Spinal cord (tissue), 10 donors: ENCODE measurements around the gene SIL1. TPM values are rescaled to one million over a fixed set of nuclear protein-coding genes. Genes with fewer than 3 reads are reported as not detected.
"Not testable (repeated sequence)": the region's sequence is repeated elsewhere in the genome, so short reads cannot be mapped to it uniquely, and the experiment has no call there.

Source experiments
- DNase-seq, 6 donors: peaks; one replicate each; pipeline versions ENCODE4 v3.0.0 to v3.0.0-alpha.2; 2013 to 2015; ENCODE audit warnings: low spot score in 6 of 6, low read depth in 4 of 6
- H3K27ac ChIP-seq: one replicate; pipeline ENCODE4 v1.5.1; 2013; ENCODE audit warnings: low read depth, low read length, control low read depth
- H3K27me3 ChIP-seq: one replicate; pipeline ENCODE4 v1.6.1; 2013; ENCODE audit warnings: low read length; ENCODE audit not compliant: control insufficient read depth, insufficient read depth
- H3K36me3 ChIP-seq: one replicate; pipeline ENCODE4 v1.6.1; 2013; ENCODE audit warnings: low read length; ENCODE audit not compliant: control insufficient read depth, insufficient read depth
- H3K4me1 ChIP-seq: one replicate; pipeline ENCODE4 v1.6.1; 2013; ENCODE audit warnings: low read length; ENCODE audit not compliant: control insufficient read depth, insufficient read depth
- H3K4me3 ChIP-seq: one replicate; pipeline ENCODE4 v1.5.1; 2013; ENCODE audit warnings: low read depth, low read length, control low read depth
- H3K9me3 ChIP-seq: one replicate; pipeline ENCODE4 v1.6.1; 2013; ENCODE audit warnings: low read length; ENCODE audit not compliant: control insufficient read depth, insufficient read depth
- WGBS: methylation state at CpG from one replicate; pipeline ENCODE4 v1.1.5; 2013; ENCODE audit warnings: missing lambda C conversion rate; ENCODE audit not compliant: insufficient coverage; 5-methylcytosine and 5-hydroxymethylcytosine counted together
- polyA plus RNA-seq, 2 donors: library from polyadenylated mRNA; unstranded; fragments of 120-200 nt; gene quantifications; one replicate each; pipeline ENCODE4 v1.2.1, GENCODE V29; 2013; ENCODE audit not compliant: insufficient read length in 2 of 2
- total RNA-seq, 2 donors: library from RNA; depleted of rRNA in 1 of 2; stranded (reverse); fragments of 120-200 nt in 1 of 2; fragments of >200 nt in 1 of 2; gene quantifications; one replicate each; pipeline versions ENCODE4 v1.2.3 to v1.2.4, GENCODE V29; 2013 to 2014
- donor health status: healthy.

The SIL1 gene
- total and polyA plus RNA-seq, 4 donors: 18.8 to 53.7 (median 30.7) TPM

- 67% methylated on average over 1 of the region's 7 CpGs for WGBS
- H3K27ac ChIP-seq, DNase-seq, H3K36me3 ChIP-seq, H3K9me3 ChIP-seq, H3K27me3 ChIP-seq, H3K4me3 ChIP-seq: not testable (repeated sequence)
- H3K4me1 ChIP-seq: peaks cover 11% of the 10 kb centered on the region
These were observed 140.9 kb downstream of the SIL1 start for GRCh38 chr5:139057045-139057939.

- Histone ChIP-seq H3K4me3 (no peak overlapping the region), H3K36me3 (no peaks in the 10 kb centered on the region), H3K27me3 (no peaks in the 10 kb centered on the region), H3K9me3 (no peaks in the 10 kb centered on the region), H3K27ac (no peak overlapping the region), H3K4me1 (no peaks in the 10 kb centered on the region)
- no peak for DNase-seq
These were observed 145.2 kb downstream of the SIL1 start for GRCh38 chr5:139052975-139053374.

GRCh38 chr5:139051392-139051791 lies 146.8 kb downstream of the SIL1 start:
- DNase-seq: peak in 1 of 6 donors; percentile 42
- no peak overlapping the region for H3K27ac ChIP-seq

GRCh38 chr5:139050432-139050831 lies 147.7 kb downstream of the SIL1 start:
- H3K9me3 ChIP-seq: no peaks in the 10 kb centered on the region
- no peaks in the 10 kb centered on the region for H3K4me1 ChIP-seq
- H3K27me3 ChIP-seq: no peaks in the 10 kb centered on the region
- H3K4me3 ChIP-seq: no peak overlapping the region
- H3K36me3 ChIP-seq: no peaks in the 10 kb centered on the region
- peak in 1 of 6 donors; percentile 71 for DNase-seq
- H3K27ac ChIP-seq: no peak overlapping the region

More at GRCh38 chr5:139051392-139051791, 146.8 kb downstream of the SIL1 start:
- Histone ChIP-seq H3K4me3 (no peak overlapping the region), H3K4me1 (no peaks in the 10 kb centered on the region), H3K27me3 (no peaks in the 10 kb centered on the region), H3K9me3 (no peaks in the 10 kb centered on the region), H3K36me3 (no peaks in the 10 kb centered on the region)
- 88% methylated on average over 1 of the region's 3 CpGs for WGBS

- Histone ChIP-seq H3K9me3 (no peaks in the 10 kb centered on the region), H3K36me3 (no peaks in the 10 kb centered on the region), H3K27ac (no peak overlapping the region), H3K27me3 (no peaks in the 10 kb centered on the region), H3K4me3 (no peak overlapping the region), H3K4me1 (no peaks in the 10 kb centered on the region)
- no peak for DNase-seq
- WGBS: 67% methylated on average over 1 of the region's 1 CpG
These were observed 148.4 kb downstream of the SIL1 start for GRCh38 chr5:139049780-139050179.

GRCh38 chr5:139046551-139046950 lies 151.6 kb downstream of the SIL1 start:
- H3K36me3 ChIP-seq: no peaks in the 10 kb centered on the region
- no peaks in the 10 kb centered on the region for H3K4me1 ChIP-seq
- no peaks in the 10 kb centered on the region for H3K9me3 ChIP-seq
- H3K4me3 ChIP-seq: no peak overlapping the region
- DNase-seq: no peak
- no peak overlapping the region for H3K27ac ChIP-seq
- H3K27me3 ChIP-seq: no peaks in the 10 kb centered on the region

- Histone ChIP-seq H3K36me3 (no peaks in the 10 kb centered on the region), H3K27me3 (no peaks in the 10 kb centered on the region), H3K9me3 (no peaks in the 10 kb centered on the region), H3K4me1 (no peaks in the 10 kb centered on the region), H3K4me3 (no peak overlapping the region), H3K27ac (no peak overlapping the region)
- DNase-seq: no peak
- WGBS: 95% methylated on average over 2 of the region's 4 CpGs
These were observed 154.8 kb downstream of the SIL1 start for GRCh38 chr5:139043157-139043905.

GRCh38 chr5:139040081-139040480 lies 158.1 kb downstream of the SIL1 start:
- no peak overlapping the region for H3K4me3 ChIP-seq
- no peaks in the 10 kb centered on the region for H3K27me3 ChIP-seq
- no CpG with 5 or more reads among the region's 1 CpG for WGBS
- H3K27ac ChIP-seq: no peak overlapping the region
- no peaks in the 10 kb centered on the region for H3K4me1 ChIP-seq
- DNase-seq: peak in 1 of 6 donors; percentile 59
- H3K36me3 ChIP-seq: no peaks in the 10 kb centered on the region
- peaks cover 3% of the 10 kb centered on the region for H3K9me3 ChIP-seq

GRCh38 chr5:139038613-139039305 lies 159.4 kb downstream of the SIL1 start:
- Histone ChIP-seq H3K27me3 (no peaks in the 10 kb centered on the region), H3K4me1 (no peaks in the 10 kb centered on the region), H3K4me3 (no peak overlapping the region), H3K27ac (no peak overlapping the region), H3K36me3 (no peaks in the 10 kb centered on the region), H3K9me3 (peaks cover 3% of the 10 kb centered on the region)
- no peak for DNase-seq
- WGBS: no CpG with 5 or more reads among the region's 7 CpGs
